DOHH2 (cell line): ENCODE results near the gene LRRC7.

Experiments used
- EZH2phosphoT487 ChIP-seq: fragments of 200-600 bp; sonication (generic); IDR thresholded peaks from 2 replicates; pipeline ENCODE4 v1.6.1; 2017; ENCODE audit warnings: borderline replicate concordance, mild to moderate bottlenecking, antibody characterized with exemption, low read length, moderate library complexity, mixed read lengths
- TF ChIP-seq, protein P1 (sequence below): fragments of 200-600 bp; sonication (generic); IDR thresholded peaks from one replicate; pipeline ENCODE4 v1.5.1; 2014; ENCODE audit warnings: antibody characterized with exemption, mild to moderate bottlenecking, low read depth, low read length; ENCODE audit not compliant: poor library complexity, severe bottlenecking

- TF ChIP-seq, protein P1, sequence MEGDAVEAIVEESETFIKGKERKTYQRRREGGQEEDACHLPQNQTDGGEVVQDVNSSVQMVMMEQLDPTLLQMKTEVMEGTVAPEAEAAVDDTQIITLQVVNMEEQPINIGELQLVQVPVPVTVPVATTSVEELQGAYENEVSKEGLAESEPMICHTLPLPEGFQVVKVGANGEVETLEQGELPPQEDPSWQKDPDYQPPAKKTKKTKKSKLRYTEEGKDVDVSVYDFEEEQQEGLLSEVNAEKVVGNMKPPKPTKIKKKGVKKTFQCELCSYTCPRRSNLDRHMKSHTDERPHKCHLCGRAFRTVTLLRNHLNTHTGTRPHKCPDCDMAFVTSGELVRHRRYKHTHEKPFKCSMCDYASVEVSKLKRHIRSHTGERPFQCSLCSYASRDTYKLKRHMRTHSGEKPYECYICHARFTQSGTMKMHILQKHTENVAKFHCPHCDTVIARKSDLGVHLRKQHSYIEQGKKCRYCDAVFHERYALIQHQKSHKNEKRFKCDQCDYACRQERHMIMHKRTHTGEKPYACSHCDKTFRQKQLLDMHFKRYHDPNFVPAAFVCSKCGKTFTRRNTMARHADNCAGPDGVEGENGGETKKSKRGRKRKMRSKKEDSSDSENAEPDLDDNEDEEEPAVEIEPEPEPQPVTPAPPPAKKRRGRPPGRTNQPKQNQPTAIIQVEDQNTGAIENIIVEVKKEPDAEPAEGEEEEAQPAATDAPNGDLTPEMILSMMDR = no peak
- no peak for TF ChIP-seq EZH2phosphoT487
Observed at GRCh38 chr1:70134148-70134547, 566.4 kb downstream of the LRRC7 start.
